HEK293T (cell line): Measurements from ENCODE around the gene STPG4.

Experiments used
- ARNT ChIP-seq: fragments of 450-650 bp; IDR thresholded peaks from 2 replicates; pipeline ENCODE4 v1.6.1; 2017; ENCODE audit warnings: mild to moderate bottlenecking
- BHLHE40 ChIP-seq: fragments of 450-650 bp; IDR thresholded peaks from 2 replicates; pipeline ENCODE4 v1.6.1; 2016; ENCODE audit warnings: mild to moderate bottlenecking, moderate library complexity, borderline replicate concordance
- ELF4 ChIP-seq: fragments of 450-650 bp; IDR thresholded peaks from 2 replicates; pipeline ENCODE4 v1.6.1; 2017; ENCODE audit warnings: antibody characterized with exemption
- FOXA1 ChIP-seq: fragments of 450-650 bp; IDR thresholded peaks from 2 replicates; pipeline ENCODE4 v1.6.1; 2016; ENCODE audit warnings: mild to moderate bottlenecking
- FOXK2 ChIP-seq: fragments of 450-650 bp; IDR thresholded peaks from 2 replicates; pipeline ENCODE4 v1.6.1; 2016; ENCODE audit warnings: mild to moderate bottlenecking
- FOXM1 ChIP-seq: fragments of 450-650 bp; IDR thresholded peaks from 2 replicates; pipeline ENCODE4 v1.6.1; 2017; ENCODE audit warnings: mild to moderate bottlenecking, borderline replicate concordance
- L3MBTL2 ChIP-seq: fragments of 450-650 bp; conservative IDR thresholded peaks from 2 replicates; pipeline ENCODE4 v1.6.1; 2016; ENCODE audit warnings: mild to moderate bottlenecking
- LEF1 ChIP-seq: fragments of 450-650 bp; IDR thresholded peaks from 2 replicates; pipeline ENCODE4 v1.6.1; 2017; ENCODE audit warnings: mild to moderate bottlenecking, borderline replicate concordance
- PKNOX1 ChIP-seq: fragments of 450-650 bp; IDR thresholded peaks from 2 replicates; pipeline ENCODE4 v1.6.1; 2016
- SP1 ChIP-seq: fragments of 450-650 bp; IDR thresholded peaks from 2 replicates; pipeline ENCODE4 v1.6.1; 2017
- SUZ12 ChIP-seq: fragments of 450-650 bp; IDR thresholded peaks from 2 replicates; pipeline ENCODE4 v1.6.1; 2016; ENCODE audit warnings: mild to moderate bottlenecking
- TARDBP ChIP-seq: fragments of 450-650 bp; IDR thresholded peaks from 2 replicates; pipeline ENCODE4 v1.6.1; 2016
- ZNF384 ChIP-seq: fragments of 450-650 bp; IDR thresholded peaks from 2 replicates; pipeline ENCODE4 v1.6.1; 2016

DNA sequence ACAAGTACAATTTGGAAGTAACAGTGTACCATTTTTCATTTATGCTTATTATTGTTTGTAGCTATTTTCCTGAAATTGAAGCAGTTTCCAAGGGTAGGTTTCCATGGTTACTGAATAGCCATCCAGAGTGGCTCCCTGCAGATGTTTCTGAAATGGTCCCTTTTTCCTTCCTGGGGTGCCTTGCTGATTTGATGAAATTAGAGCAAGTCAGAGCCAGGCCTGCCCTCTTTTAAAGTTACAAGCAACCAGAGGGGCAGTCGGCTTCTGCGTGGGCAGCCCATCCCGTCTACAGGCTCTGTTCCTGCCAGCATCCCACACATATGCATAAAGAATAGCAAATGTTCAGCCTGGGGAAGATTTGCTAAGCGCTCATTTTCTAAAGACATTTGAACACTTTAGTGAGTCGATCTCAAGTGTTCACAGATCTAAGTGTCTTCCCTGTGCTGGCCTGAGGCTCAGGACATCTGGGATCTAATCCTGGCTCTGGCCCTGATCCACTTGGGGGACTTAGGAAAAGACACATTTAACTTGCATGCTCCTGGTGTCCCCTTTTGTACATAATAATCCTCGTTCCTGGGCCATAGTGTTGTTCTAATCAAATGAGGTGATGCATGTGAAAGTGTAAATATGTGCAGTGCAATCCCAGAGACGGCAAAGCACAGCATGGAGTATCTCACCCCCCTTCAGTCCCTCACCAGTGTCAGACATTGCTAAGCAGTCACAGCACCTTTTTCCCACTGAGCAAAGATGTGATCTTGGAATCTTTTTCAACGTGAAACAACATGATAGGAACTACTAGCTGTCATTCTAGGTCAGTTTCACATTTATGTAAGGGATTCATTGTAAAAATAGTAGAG, 92.2 kb downstream of the STPG4 start:
- TF ChIP-seq FOXM1 (no peak), SUZ12 (no peak), PKNOX1 (no peak), BHLHE40 (no peak), TARDBP (no peak), LEF1 (no peak), ZNF384 (no peak), FOXK2 (no peak), SP1 (no peak), FOXA1 (no peak), ELF4 (no peak), ARNT (no peak), L3MBTL2 (no peak)
